D721Med (cell line): ENCODE measurements around the gene CRTAP.

Source experiments
- DNase-seq: peaks from one replicate; pipeline ENCODE4 v3.0.0; 2011; ENCODE audit warnings: low spot score; ENCODE audit not compliant: insufficient read length
- FAIRE-seq: peaks from 2 replicates; lab custom pipeline; 2011; peaks lifted over from hg19 to GRCh38; lab: Jason Lieb, UNC
- CTCF ChIP-seq: IDR thresholded peaks from 2 replicates; pipeline ENCODE4 v1.5.1; 2012; ENCODE audit warnings: mild to moderate bottlenecking, control low read depth; ENCODE audit not compliant: insufficient read depth; ENCODE audit errors: missing control alignments

The CRTAP gene

GRCh38 chr3:33187368-33187634 is 73.5 kb downstream of the CRTAP start:
- FAIRE-seq (no peak), DNase-seq (no peak)
- TF ChIP-seq CTCF, result no peak

- TF ChIP-seq CTCF, result no peak
- FAIRE-seq (no peak), DNase-seq (no peak)
Observed at GRCh38 chr3:33194303-33194702, 80.5 kb downstream of the CRTAP start.

GRCh38 chr3:33196538-33196937 is 82.7 kb downstream of the CRTAP start:
- FAIRE-seq, result no peak
- TF ChIP-seq CTCF, result no peak

More at GRCh38 chr3:33196538-33196937, 82.7 kb downstream of the CRTAP start:
- DNase-seq, result no peak
